Measurements from ENCODE around the gene KICS2.
A peak's percentile ranks its signal among the peaks of the same experiment; 100 is the strongest.
"Not testable (repeated sequence)": the region's sequence is repeated elsewhere in the genome, so short reads cannot be mapped to it uniquely, and the experiment has no call there.

KICS2 gene

GRCh38 chr12:64225626-64226025, 3.5 kb upstream of the KICS2 start:
- H3K4me3 ChIP-seq (ENCODE audit: low read depth, low read length) = no peak overlapping the region
- no peaks in the 10 kb centered on the region for H3K27me3 ChIP-seq (replicated peaks)
- DNase-seq = no peak
- TF ChIP-seq, protein P1, sequence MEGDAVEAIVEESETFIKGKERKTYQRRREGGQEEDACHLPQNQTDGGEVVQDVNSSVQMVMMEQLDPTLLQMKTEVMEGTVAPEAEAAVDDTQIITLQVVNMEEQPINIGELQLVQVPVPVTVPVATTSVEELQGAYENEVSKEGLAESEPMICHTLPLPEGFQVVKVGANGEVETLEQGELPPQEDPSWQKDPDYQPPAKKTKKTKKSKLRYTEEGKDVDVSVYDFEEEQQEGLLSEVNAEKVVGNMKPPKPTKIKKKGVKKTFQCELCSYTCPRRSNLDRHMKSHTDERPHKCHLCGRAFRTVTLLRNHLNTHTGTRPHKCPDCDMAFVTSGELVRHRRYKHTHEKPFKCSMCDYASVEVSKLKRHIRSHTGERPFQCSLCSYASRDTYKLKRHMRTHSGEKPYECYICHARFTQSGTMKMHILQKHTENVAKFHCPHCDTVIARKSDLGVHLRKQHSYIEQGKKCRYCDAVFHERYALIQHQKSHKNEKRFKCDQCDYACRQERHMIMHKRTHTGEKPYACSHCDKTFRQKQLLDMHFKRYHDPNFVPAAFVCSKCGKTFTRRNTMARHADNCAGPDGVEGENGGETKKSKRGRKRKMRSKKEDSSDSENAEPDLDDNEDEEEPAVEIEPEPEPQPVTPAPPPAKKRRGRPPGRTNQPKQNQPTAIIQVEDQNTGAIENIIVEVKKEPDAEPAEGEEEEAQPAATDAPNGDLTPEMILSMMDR (IDR thresholded peaks at IDR 0.05; ENCODE audit: low read depth, low read length, missing control alignments) = no peak
- H3K36me3 ChIP-seq (replicated peaks) = no peaks in the 10 kb centered on the region
- in situ Hi-C loops (cut with HindIII; ENCODE audit: low pct_ligation_motif_present, low sequenced_read_pairs) = loop anchor here (25.0 kb wide), 1 partner anchor 388 kb away; the partner anchor contains the start of gene SRGAP1
- no peak overlapping the region for H3K27ac ChIP-seq

DNA sequence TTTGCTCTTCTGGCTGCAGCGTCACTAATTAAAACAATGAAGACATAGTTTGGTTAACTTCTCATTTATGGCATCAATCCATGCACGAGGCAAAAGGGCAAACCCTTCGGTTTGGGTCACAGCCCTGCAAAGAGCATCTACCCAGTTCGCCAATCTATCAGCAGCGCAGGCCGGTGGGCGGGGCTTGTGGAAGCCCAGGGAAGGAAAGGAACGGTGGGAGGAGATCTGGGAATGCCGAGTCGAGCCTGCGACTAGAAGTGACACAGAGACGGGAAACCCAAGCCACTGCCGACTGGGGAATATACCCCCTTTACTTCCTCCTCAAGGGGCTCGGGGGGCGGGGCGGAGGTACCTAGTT, 466 bp downstream of the KICS2 start:
- peak overlapping the region; percentile 90 for H3K4me3 ChIP-seq (ENCODE audit: low read depth, low read length)
- in situ Hi-C loops (cut with HindIII; ENCODE audit: low pct_ligation_motif_present, low sequenced_read_pairs) = no loop called here
- TF ChIP-seq, protein P1 (IDR thresholded peaks at IDR 0.05; ENCODE audit: low read depth, low read length, missing control alignments) = no peak
- no peaks in the 10 kb centered on the region for H3K27me3 ChIP-seq (replicated peaks)
- no peaks in the 10 kb centered on the region for H3K36me3 ChIP-seq (replicated peaks)
- DNase-seq = peak; percentile 77
- H3K27ac ChIP-seq = peak overlapping the region; percentile 84

DNA sequence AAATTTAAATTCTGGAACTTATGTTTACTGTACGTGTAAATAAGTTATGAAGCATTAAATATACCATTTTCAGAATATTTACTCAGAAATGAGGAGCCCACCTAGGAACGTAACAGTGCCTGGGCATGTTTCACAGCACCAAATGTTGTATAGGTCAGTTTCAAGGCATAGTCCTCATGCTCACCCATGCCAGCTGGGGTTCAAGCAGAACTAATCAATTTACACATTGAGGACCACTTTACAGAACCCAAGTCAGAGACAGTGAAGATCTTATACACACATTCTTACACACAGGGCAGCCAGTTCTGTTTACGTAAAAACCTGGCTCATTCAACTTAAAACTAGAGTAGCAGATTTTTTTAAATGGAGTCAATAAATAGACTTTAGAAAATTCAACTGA, 2.0 kb downstream of the KICS2 start:
- Histone ChIP-seq H3K4me3 (ENCODE audit: low read depth, low read length) (no peak overlapping the region), H3K27ac (no peak overlapping the region), H3K36me3 (replicated peaks) (no peaks in the 10 kb centered on the region), H3K27me3 (replicated peaks) (no peaks in the 10 kb centered on the region)
- in situ Hi-C loops (cut with HindIII; ENCODE audit: low pct_ligation_motif_present, low sequenced_read_pairs) = no loop called here
- TF ChIP-seq, protein P1 (IDR thresholded peaks at IDR 0.05; ENCODE audit: low read depth, low read length, missing control alignments) = no peak
- no peak for DNase-seq

DNA sequence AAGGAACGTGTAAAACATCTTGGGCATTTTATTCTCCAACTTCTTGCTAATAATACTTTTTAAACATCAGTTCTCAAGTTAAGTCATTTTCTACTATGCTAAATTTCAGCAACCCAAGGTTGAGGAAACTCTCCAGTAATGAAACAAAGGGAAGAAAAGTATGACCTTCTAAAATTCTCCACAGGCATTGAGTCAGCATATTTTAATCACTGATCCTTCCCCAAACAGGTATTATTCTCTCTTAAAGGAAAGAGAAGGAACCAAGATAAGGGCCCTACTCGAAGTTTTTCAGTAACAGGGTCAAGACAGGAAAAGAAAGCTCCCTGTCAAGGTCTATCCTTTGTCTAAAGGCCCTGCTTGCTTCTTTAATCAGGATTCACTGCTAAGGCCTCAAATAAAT, 3.0 kb downstream of the KICS2 start:
- Histone ChIP-seq H3K4me3 (ENCODE audit: low read depth, low read length) (no peak overlapping the region), H3K27ac (no peak overlapping the region), H3K27me3 (replicated peaks) (no peaks in the 10 kb centered on the region), H3K36me3 (replicated peaks) (no peaks in the 10 kb centered on the region)
- in situ Hi-C loops (cut with HindIII; ENCODE audit: low pct_ligation_motif_present, low sequenced_read_pairs) = no loop called here
- DNase-seq = no peak
- TF ChIP-seq, protein P1 (IDR thresholded peaks at IDR 0.05; ENCODE audit: low read depth, low read length, missing control alignments) = no peak

GRCh38 chr12:64218597-64218996, 3.5 kb downstream of the KICS2 start:
- Histone ChIP-seq H3K4me3 (ENCODE audit: low read depth, low read length) (no peak overlapping the region), H3K36me3 (replicated peaks) (no peaks in the 10 kb centered on the region), H3K27me3 (replicated peaks) (no peaks in the 10 kb centered on the region), H3K27ac (no peak overlapping the region)
- no peak for DNase-seq
- in situ Hi-C loops (cut with HindIII; ENCODE audit: low pct_ligation_motif_present, low sequenced_read_pairs) = no loop called here
- TF ChIP-seq, protein P1 (IDR thresholded peaks at IDR 0.05; ENCODE audit: low read depth, low read length, missing control alignments) = no peak

DNA sequence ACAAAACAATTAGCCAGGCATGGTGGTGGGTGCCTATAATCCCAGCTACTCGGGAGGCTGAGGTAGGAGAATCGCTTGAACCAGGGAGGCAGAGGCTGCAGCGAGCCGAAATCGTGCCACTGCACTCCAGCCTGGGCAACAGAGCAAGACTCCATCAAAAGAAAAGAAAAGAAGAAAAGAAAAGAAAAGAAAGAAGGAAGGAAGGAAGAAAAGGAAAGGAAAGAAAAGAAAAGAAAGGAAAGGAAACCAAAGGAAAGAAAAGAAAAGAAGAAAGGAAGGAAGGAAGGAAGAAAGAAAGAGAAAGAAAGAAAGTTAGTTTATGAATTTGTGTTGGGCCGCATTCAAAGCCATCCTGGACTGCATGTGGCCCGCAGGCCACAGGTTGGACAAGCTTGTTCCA, 4.5 kb downstream of the KICS2 start:
- H3K27ac ChIP-seq; in situ Hi-C loops (cut with HindIII; ENCODE audit: low pct_ligation_motif_present, low sequenced_read_pairs); H3K27me3 ChIP-seq (replicated peaks); DNase-seq; H3K36me3 ChIP-seq (replicated peaks); H3K4me3 ChIP-seq (ENCODE audit: low read depth, low read length): not testable (repeated sequence)

All from brain microvascular endothelial cell (primary cell).